DND-41 (cell line): Measurements from ENCODE around the gene FNDC8.
"Not testable (repeated sequence)": the region's sequence is repeated elsewhere in the genome, so short reads cannot be mapped to it uniquely, and the experiment has no call there.

Experiments
- CTCF ChIP-seq: IDR thresholded peaks from 2 replicates; pipeline ENCODE4 v1.5.1; 2012; ENCODE audit warnings: borderline replicate concordance, low read length, moderate library complexity, mild to moderate bottlenecking; ENCODE audit not compliant: poor library complexity, severe bottlenecking; ENCODE audit errors: extremely low read depth
- EZH2 ChIP-seq: IDR thresholded peaks from 3 replicates; pipeline ENCODE4 v1.6.1; 2012; ENCODE audit warnings: borderline replicate concordance, low read depth, mild to moderate bottlenecking, moderate library complexity, low read length, inconsistent platforms; ENCODE audit not compliant: severe bottlenecking

- TF ChIP-seq CTCF, EZH2: not testable (repeated sequence)
Measured at GRCh38 chr17:35179379-35179778, 58.0 kb downstream of the FNDC8 start.
